OCI-LY7 (cell line): ENCODE results near the gene C8A. TPM values are rescaled to one million over a fixed set of nuclear protein-coding genes. Genes with fewer than 3 reads are reported as not detected.

Source experiments
- BruUV-seq: library from RNA; stranded (reverse); fragments of 400-500 nt; replicated peaks from 2 replicates; lab custom pipeline; 2021; lab: Mats Ljungman, UMichigan
- CTCF ChIA-PET: fragments of 300-600 bp; sonication (Branson Sonifier 250); formaldehyde crosslinking; loops from one replicate; lab custom pipeline; 2022; ENCODE audit warnings: antibody characterized with exemption; ENCODE audit not compliant: unreplicated experiment; lab: Charles Lee
- POLR2A ChIA-PET: fragments of 300-600 bp; sonication (Branson Sonifier 250); formaldehyde crosslinking; loops from one replicate; lab custom pipeline; 2022; ENCODE audit warnings: antibody characterized with exemption; lab: Charles Lee
- DNase-seq: peaks from one replicate; pipeline ENCODE4 v3.0.0-alpha.2; 2015; ENCODE audit warnings: low spot score
- H2AFZ ChIP-seq: fragments of 200-600 bp; sonication (generic), shearing (Covaris generic); 2 replicates; pipeline ENCODE4 v1.6.1; 2014; ENCODE audit warnings: mild to moderate bottlenecking, antibody characterized with exemption, low read length, moderate library complexity
- H3K27ac ChIP-seq: fragments of 200-600 bp; sonication (generic); 2 replicates; pipeline ENCODE4 v1.5.1; 2014; ENCODE audit warnings: mixed run types, low read depth, mild to moderate bottlenecking, moderate library complexity, low read length, inconsistent platforms; ENCODE audit not compliant: poor library complexity, severe bottlenecking
- H3K36me3 ChIP-seq: fragments of 200-600 bp; sonication (generic); 2 replicates; pipeline ENCODE4 v1.6.1; 2014; ENCODE audit warnings: mild to moderate bottlenecking, antibody characterized with exemption, low read length, moderate library complexity, mixed read lengths; ENCODE audit not compliant: insufficient read depth
- H3K4me1 ChIP-seq: fragments of 200-600 bp; sonication (generic); 2 replicates; pipeline ENCODE4 v1.5.1; 2014; ENCODE audit warnings: mild to moderate bottlenecking, low read length; ENCODE audit not compliant: insufficient read depth, poor library complexity, severe bottlenecking
- H3K4me2 ChIP-seq: fragments of 200-600 bp; sonication (generic); 2 replicates; pipeline ENCODE4 v1.6.1; 2014; ENCODE audit warnings: mild to moderate bottlenecking, low read length
- H3K4me3 ChIP-seq: fragments of 200-600 bp; sonication (generic); 2 replicates; pipeline ENCODE4 v1.5.1; 2014; ENCODE audit warnings: mild to moderate bottlenecking, low read depth, low read length; ENCODE audit not compliant: poor library complexity, severe bottlenecking
- H3K79me2 ChIP-seq: fragments of 200-600 bp; sonication (generic); 2 replicates; pipeline ENCODE4 v1.6.1; 2016; ENCODE audit warnings: low read depth, mild to moderate bottlenecking, low read length, moderate library complexity, mixed read lengths; ENCODE audit not compliant: insufficient read depth
- H3K9me2 ChIP-seq: fragments of 200-600 bp; sonication (generic); 2 replicates; pipeline ENCODE4 v1.6.1; 2016; ENCODE audit warnings: mild to moderate bottlenecking, low read length, mixed read lengths; ENCODE audit not compliant: insufficient read depth
- H3K9me3 ChIP-seq: fragments of 200-600 bp; sonication (generic); 2 replicates; pipeline ENCODE4 v1.6.1; 2014; ENCODE audit warnings: mild to moderate bottlenecking, mixed run types, low read length, mixed read lengths
- H4K20me1 ChIP-seq: fragments of 200-600 bp; sonication (generic); 2 replicates; pipeline ENCODE4 v1.6.1; 2014; ENCODE audit warnings: mild to moderate bottlenecking, antibody characterized with exemption, low read length, moderate library complexity, mixed read lengths; ENCODE audit not compliant: insufficient read depth
- EZH2phosphoT487 ChIP-seq: fragments of 200-600 bp; sonication (generic); IDR thresholded peaks from 2 replicates; pipeline ENCODE4 v1.6.1; 2018; ENCODE audit warnings: low read depth, borderline replicate concordance, mild to moderate bottlenecking, mixed run types, antibody characterized with exemption, low read length, moderate library complexity, mixed read lengths
- intact Hi-C: fragments of 100-400 bp; cut with micrococcal nuclease; formaldehyde crosslinking; loops from one replicate; pipeline ENCODE4 v1.10.0; 2022; ENCODE audit not compliant: unreplicated experiment
- total RNA-seq, 2 experiments: library from RNA; depleted of rRNA in 1 of 2; stranded (reverse); fragments of >200 nt in 1 of 2; shearing (Covaris generic) in 1 of 2; gene quantifications; 2 replicates each; pipeline ENCODE4 v1.2.3, GENCODE V29; 2014 to 2022
- TF ChIP-seq, protein P1 (sequence below): fragments of 200-600 bp; sonication (generic); conservative IDR thresholded peaks from 2 replicates; pipeline ENCODE4 v1.5.1; 2014; ENCODE audit warnings: mild to moderate bottlenecking, antibody characterized with exemption, low read length, moderate library complexity, mixed read lengths

C8A gene
- total RNA-seq, 2 experiments from 2014 or later, result not detected

GRCh38 chr1:56863265-56863992 is 8.8 kb downstream of the C8A start:
- Histone ChIP-seq H3K9me3 (no peaks in the 10 kb centered on the region), H3K4me2 (no peak overlapping the region), H3K4me1 (no peaks in the 10 kb centered on the region), H3K9me2 (no peaks in the 10 kb centered on the region), H2AFZ (no peak overlapping the region), H3K4me3 (no peak overlapping the region), H3K36me3 (no peaks in the 10 kb centered on the region), H3K79me2 (no peaks in the 10 kb centered on the region), H4K20me1 (no peaks in the 10 kb centered on the region), H3K27ac (no peak overlapping the region)
- intact Hi-C loops, result no loop called here
- CTCF ChIA-PET, result no interaction called here
- no TSS peak for BruUV-seq
- POLR2A ChIA-PET, result no interaction called here
- DNase-seq, result no peak
- TF ChIP-seq, protein P1, sequence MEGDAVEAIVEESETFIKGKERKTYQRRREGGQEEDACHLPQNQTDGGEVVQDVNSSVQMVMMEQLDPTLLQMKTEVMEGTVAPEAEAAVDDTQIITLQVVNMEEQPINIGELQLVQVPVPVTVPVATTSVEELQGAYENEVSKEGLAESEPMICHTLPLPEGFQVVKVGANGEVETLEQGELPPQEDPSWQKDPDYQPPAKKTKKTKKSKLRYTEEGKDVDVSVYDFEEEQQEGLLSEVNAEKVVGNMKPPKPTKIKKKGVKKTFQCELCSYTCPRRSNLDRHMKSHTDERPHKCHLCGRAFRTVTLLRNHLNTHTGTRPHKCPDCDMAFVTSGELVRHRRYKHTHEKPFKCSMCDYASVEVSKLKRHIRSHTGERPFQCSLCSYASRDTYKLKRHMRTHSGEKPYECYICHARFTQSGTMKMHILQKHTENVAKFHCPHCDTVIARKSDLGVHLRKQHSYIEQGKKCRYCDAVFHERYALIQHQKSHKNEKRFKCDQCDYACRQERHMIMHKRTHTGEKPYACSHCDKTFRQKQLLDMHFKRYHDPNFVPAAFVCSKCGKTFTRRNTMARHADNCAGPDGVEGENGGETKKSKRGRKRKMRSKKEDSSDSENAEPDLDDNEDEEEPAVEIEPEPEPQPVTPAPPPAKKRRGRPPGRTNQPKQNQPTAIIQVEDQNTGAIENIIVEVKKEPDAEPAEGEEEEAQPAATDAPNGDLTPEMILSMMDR, result no peak
- TF ChIP-seq EZH2phosphoT487, result no peak

DNA sequence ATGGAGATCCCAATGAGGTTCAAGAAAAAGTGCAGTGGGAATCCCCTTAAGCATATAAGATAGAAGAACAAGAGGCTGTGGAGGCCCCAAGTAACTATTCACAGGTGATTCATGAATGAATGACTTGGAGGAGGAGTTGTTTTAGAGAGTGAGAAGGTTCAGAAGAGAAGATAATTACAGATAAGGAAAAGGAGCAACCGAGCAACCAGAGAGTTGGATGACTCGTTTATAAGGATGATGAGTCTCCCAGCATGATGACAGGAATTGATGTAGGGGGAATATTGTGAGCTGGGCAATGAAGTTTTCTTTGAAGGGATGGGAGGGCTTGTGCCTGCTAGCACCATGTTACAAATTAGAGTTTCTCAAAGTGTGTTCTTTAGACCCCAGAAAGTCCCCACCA is 9.8 kb downstream of the C8A start:
- Histone ChIP-seq H3K9me2 (no peaks in the 10 kb centered on the region), H3K36me3 (no peaks in the 10 kb centered on the region), H2AFZ (no peak overlapping the region), H3K79me2 (no peaks in the 10 kb centered on the region), H3K4me1 (no peaks in the 10 kb centered on the region), H4K20me1 (no peaks in the 10 kb centered on the region), H3K4me2 (no peak overlapping the region), H3K9me3 (no peaks in the 10 kb centered on the region), H3K27ac (no peak overlapping the region), H3K4me3 (no peak overlapping the region)
- intact Hi-C loops, result no loop called here
- BruUV-seq, result no TSS peak
- ChIA-PET POLR2A (no interaction called here), CTCF (no interaction called here)
- TF ChIP-seq, protein P1, result no peak
- no peak for TF ChIP-seq EZH2phosphoT487
- no peak for DNase-seq

- ChIA-PET POLR2A (no interaction called here), CTCF (no interaction called here)
- Histone ChIP-seq H3K9me2 (no peaks in the 10 kb centered on the region), H3K27ac (no peak overlapping the region), H3K4me3 (no peak overlapping the region), H3K4me2 (no peak overlapping the region), H3K9me3 (no peaks in the 10 kb centered on the region), H2AFZ (no peak overlapping the region), H3K4me1 (no peaks in the 10 kb centered on the region), H4K20me1 (no peaks in the 10 kb centered on the region), H3K79me2 (no peaks in the 10 kb centered on the region), H3K36me3 (no peaks in the 10 kb centered on the region)
- intact Hi-C loops, result no loop called here
- DNase-seq, result no peak
- TF ChIP-seq, protein P1, result no peak
- TF ChIP-seq EZH2phosphoT487, result no peak
- no TSS peak for BruUV-seq
These were observed 12.1 kb downstream of the C8A start for GRCh38 chr1:56866656-56867055.
